ENCODE results near the gene MDGA2. TPM values are rescaled to one million over a fixed set of nuclear protein-coding genes. Genes with fewer than 3 reads are reported as not detected.

MDGA2 gene
- total and polyA plus RNA-seq, 2 of the 4 experiments (the other 2 are of a cell fraction): 0.02 TPM; not detected in 1

GRCh38 chr14:46902837-46903236 lies 772.6 kb downstream of the MDGA2 start:
- no peak overlapping the region for H2BK15ac ChIP-seq (ENCODE audit: low read depth, low read length)
- no peak overlapping the region for H4K91ac ChIP-seq (ENCODE audit: insufficient read depth, low read depth, low read length)
- H2AK5ac ChIP-seq (ENCODE audit: low read depth, low read length): no peak overlapping the region
- CTCF ChIA-PET: no interaction called here
- H2BK120ac ChIP-seq (ENCODE audit: low read depth, low read length): no peak overlapping the region
- ATAC-seq (ENCODE audit: low read depth) (no peak), DNase-seq (no peak)
- H4K8ac ChIP-seq (ENCODE audit: low read depth in 2 of 2, low read length in 2 of 2): no peak overlapping the region
- no peak overlapping the region for H3K56ac ChIP-seq (ENCODE audit: extremely low read depth, insufficient read depth, low read length)
- no peak overlapping the region for H3K23ac ChIP-seq (ENCODE audit: low read depth, low read length)
- no peak overlapping the region for H3K27ac ChIP-seq (ENCODE audit: insufficient read depth, low read length)
- H2AFZ ChIP-seq (replicated peaks; ENCODE audit: low read length, poor library complexity): no peak overlapping the region
- no peaks in the 10 kb centered on the region for H3K36me3 ChIP-seq (ENCODE audit: control insufficient read depth, insufficient read depth, low read length)
- H3K18ac ChIP-seq (ENCODE audit: low read depth, low read length): no peak overlapping the region
- no peaks in the 10 kb centered on the region for H4K20me1 ChIP-seq (ENCODE audit: insufficient read depth, low read length)
- TF ChIP-seq MXI1 (IDR thresholded peaks at IDR 0.05; ENCODE audit: borderline replicate concordance, low read depth, low read length): no peak
- TF ChIP-seq MAZ (IDR thresholded peaks at IDR 0.05; ENCODE audit: borderline replicate concordance, low read depth, low read length): no peak
- no peak for TF ChIP-seq CHD1 (IDR thresholded peaks at IDR 0.05; ENCODE audit: low read depth, low read length)
- no peak for TF ChIP-seq BHLHE40 (IDR thresholded peaks at IDR 0.05; ENCODE audit: low read depth, low read length)
- TF ChIP-seq, protein P1, sequence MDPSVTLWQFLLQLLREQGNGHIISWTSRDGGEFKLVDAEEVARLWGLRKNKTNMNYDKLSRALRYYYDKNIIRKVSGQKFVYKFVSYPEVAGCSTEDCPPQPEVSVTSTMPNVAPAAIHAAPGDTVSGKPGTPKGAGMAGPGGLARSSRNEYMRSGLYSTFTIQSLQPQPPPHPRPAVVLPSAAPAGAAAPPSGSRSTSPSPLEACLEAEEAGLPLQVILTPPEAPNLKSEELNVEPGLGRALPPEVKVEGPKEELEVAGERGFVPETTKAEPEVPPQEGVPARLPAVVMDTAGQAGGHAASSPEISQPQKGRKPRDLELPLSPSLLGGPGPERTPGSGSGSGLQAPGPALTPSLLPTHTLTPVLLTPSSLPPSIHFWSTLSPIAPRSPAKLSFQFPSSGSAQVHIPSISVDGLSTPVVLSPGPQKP (IDR thresholded peaks at IDR 0.05; ENCODE audit: borderline replicate concordance, low read depth, low read length): no peak
- TF ChIP-seq RCOR1 (IDR thresholded peaks at IDR 0.05; ENCODE audit: insufficient replicate concordance, low read length): no peak
- TF ChIP-seq RFX5 (IDR thresholded peaks at IDR 0.05; ENCODE audit: low read depth, low read length): no peak
- TF ChIP-seq POLR2A (IDR thresholded peaks at IDR 0.05; ENCODE audit: low read depth, low read length): no peak
- TF ChIP-seq CEBPB (IDR thresholded peaks at IDR 0.05; ENCODE audit: low read depth, low read length): no peak
- no peak for TF ChIP-seq FOS (IDR thresholded peaks at IDR 0.05; ENCODE audit: low read depth, low read length)
- no peak for TF ChIP-seq CTCF (conservative IDR thresholded peaks at IDR 0.05; ENCODE audit: low read depth, low read length)
- no peak for TF ChIP-seq MAFK (IDR thresholded peaks at IDR 0.05; ENCODE audit: low read depth, low read length)
- TF ChIP-seq NFE2L2 (IDR thresholded peaks at IDR 0.05; ENCODE audit: low read depth, low read length): no peak
- TF ChIP-seq SMC3 (IDR thresholded peaks at IDR 0.05; ENCODE audit: low read depth, low read length): no peak
- no peak for TF ChIP-seq RAD21 (IDR thresholded peaks at IDR 0.05; ENCODE audit: low read length)
- no peak for TF ChIP-seq USF2 (IDR thresholded peaks at IDR 0.05; ENCODE audit: low read depth, low read length)
- POLR2A ChIA-PET (ENCODE audit: unreplicated experiment): no interaction called here
- in situ Hi-C loops (cut with MboI; ENCODE audit: low sequenced_read_pairs) (no loop called here), intact Hi-C loops (cut with micrococcal nuclease) (no loop called here), dilution Hi-C loops (cut with HindIII; ENCODE audit: low sequenced_read_pairs, unreplicated experiment) (no loop called here)
- peak overlapping the region; percentile 42 for H2AK9ac ChIP-seq (replicated peaks; ENCODE audit: low read depth, low read length, poor library complexity)
- H3K79me1 ChIP-seq (ENCODE audit: low read depth in 1 of 2, low read length in 2 of 2): no peaks in the 10 kb centered on the region
- no peaks in the 10 kb centered on the region for H3K4me1 ChIP-seq (ENCODE audit: control insufficient read depth, insufficient read depth, low read length)
- no peaks in the 10 kb centered on the region for H3K9me1 ChIP-seq (ENCODE audit: insufficient read depth, low read length)
- H3K14ac ChIP-seq (replicated peaks; ENCODE audit: low read depth, low read length): no peak overlapping the region
- H3K9me3 ChIP-seq (ENCODE audit: control insufficient read depth, insufficient read depth, low read length): peaks cover 2% of the 10 kb centered on the region; the same call in 1 of the 2 replicates
- H2BK20ac ChIP-seq (ENCODE audit: low read depth, low read length): no peak overlapping the region
- no peak overlapping the region for H3K9ac ChIP-seq (ENCODE audit: low read depth, low read length)
- no peak overlapping the region for H3K4me2 ChIP-seq (ENCODE audit: low read depth, low read length)
- H2BK5ac ChIP-seq (ENCODE audit: low read depth, low read length, poor library complexity, severe bottlenecking): no peak overlapping the region
- H4K5ac ChIP-seq (ENCODE audit: low read depth, low read length): no peak overlapping the region
- no TSS peak for BruUV-seq (replicated peaks)
- no peak overlapping the region for H3K4ac ChIP-seq (ENCODE audit: low read depth, low read length)
- 18% methylated on average over 2 of the region's 6 CpGs; no CpG with 5 or more reads in 1 of the 2 experiments for WGBS, 2 experiments (ENCODE audit: extremely low coverage in 2 of 2, insufficient read length in 1 of 2)
- no peak overlapping the region for H3K4me3 ChIP-seq (ENCODE audit: insufficient read depth, low read depth, low read length)
- no peaks in the 10 kb centered on the region for H3K27me3 ChIP-seq (ENCODE audit: control insufficient read depth, insufficient read depth, low read length)

Measured in IMR-90 (cell line).